ENCODE measurements around the gene PEDS1.

- TF ChIP-seq POLR2A (IDR thresholded peaks at IDR 0.05) (peak; percentile 12 to 18), POLR2AphosphoS5 (IDR thresholded peaks at IDR 0.05) (peak; percentile 35), CTCF (IDR thresholded peaks at IDR 0.05) (no peak), EP300 (IDR thresholded peaks at IDR 0.05) (no peak)
These were observed 39.8 kb upstream of the PEDS1 start for GRCh38 chr20:50193199-50193835.

Measured in gastroesophageal sphincter (tissue), 3 donors.